ENCODE measurements around the gene ALLC.

DNA sequence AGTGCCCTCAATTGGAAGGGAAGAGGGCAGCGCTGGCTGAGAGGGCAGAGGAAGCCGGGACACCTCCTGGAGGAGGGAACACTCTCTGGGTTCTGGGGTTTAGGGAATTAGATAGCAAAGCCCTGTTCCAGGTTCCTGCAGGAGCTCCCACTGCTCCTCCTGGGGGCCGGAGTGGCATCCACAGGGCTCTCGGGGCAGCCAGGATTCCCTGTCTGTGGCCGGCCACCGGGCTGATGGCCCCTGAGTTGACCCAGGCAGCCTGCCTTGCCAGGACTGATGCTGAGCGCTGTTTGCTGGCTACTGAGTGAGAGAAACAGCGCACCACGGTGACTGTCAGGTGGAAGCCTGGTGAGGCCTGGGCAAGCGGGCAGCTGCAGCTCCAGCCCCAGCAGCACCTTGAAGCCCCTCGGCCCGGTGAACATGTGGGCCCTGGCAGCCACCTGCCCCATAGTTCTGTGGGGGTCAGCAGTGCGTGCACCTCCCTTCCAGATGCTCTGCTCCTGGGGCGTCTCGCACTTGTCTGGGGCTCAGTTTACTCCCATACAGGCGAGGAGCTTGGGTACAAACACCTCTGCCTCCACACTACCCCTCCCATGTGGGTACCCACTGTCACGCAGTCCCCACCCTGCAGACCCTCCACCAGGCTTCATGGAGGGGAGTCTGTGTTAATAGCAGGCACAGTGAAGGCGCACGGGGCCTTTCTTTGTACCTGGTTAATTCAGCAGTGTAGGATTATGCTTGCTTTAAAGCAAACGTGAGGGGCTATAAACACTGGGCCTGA is 7.7 kb upstream of the ALLC start:
- TF ChIP-seq CTCF (IDR thresholded peaks at IDR 0.05; ENCODE audit: low read depth, low read length) = no peak
- TF ChIP-seq POLR2A (IDR thresholded peaks at IDR 0.05; ENCODE audit: extremely low read depth, insufficient read length) = no peak
- TF ChIP-seq MYC (IDR thresholded peaks at IDR 0.05; ENCODE audit: low read depth, low read length) = no peak
